ENCODE data around the gene EFHC1.

EFHC1 gene

GRCh38 chr6:52538252-52538900 is 118.2 kb downstream of the EFHC1 start:
- DNase-seq (ENCODE audit: low read depth in 2 of 3, low spot score in 2 of 3) = no peak

- DNase-seq (ENCODE audit: low read depth in 2 of 3, low spot score in 2 of 3) = no peak
Observed at GRCh38 chr6:52538901-52539354, 118.8 kb downstream of the EFHC1 start.

- no peak for DNase-seq (ENCODE audit: low read depth in 2 of 3, low spot score in 2 of 3)
Observed at GRCh38 chr6:52539607-52540006, 119.5 kb downstream of the EFHC1 start.

- DNase-seq (ENCODE audit: low read depth in 2 of 3, low spot score in 2 of 3) = no peak
Observed at GRCh38 chr6:52540286-52540902, 120.3 kb downstream of the EFHC1 start.

GRCh38 chr6:52541135-52541534 is 121.0 kb downstream of the EFHC1 start:
- DNase-seq (ENCODE audit: low read depth in 2 of 3, low spot score in 2 of 3) = no peak

GRCh38 chr6:52543262-52543661 is 123.1 kb downstream of the EFHC1 start:
- DNase-seq (ENCODE audit: low read depth in 2 of 3, low spot score in 2 of 3) = no peak

- no peak for DNase-seq (ENCODE audit: low read depth in 2 of 3, low spot score in 2 of 3)
Observed at GRCh38 chr6:52543729-52544601, 123.8 kb downstream of the EFHC1 start.

GRCh38 chr6:52544602-52545405 is 124.7 kb downstream of the EFHC1 start:
- DNase-seq (ENCODE audit: low read depth in 2 of 3, low spot score in 2 of 3) = no peak

- no peak for DNase-seq (ENCODE audit: low read depth in 2 of 3, low spot score in 2 of 3)
Observed at GRCh38 chr6:52545406-52546119, 125.4 kb downstream of the EFHC1 start.

GRCh38 chr6:52546192-52546591 is 126.0 kb downstream of the EFHC1 start:
- DNase-seq (ENCODE audit: low read depth in 2 of 3, low spot score in 2 of 3) = no peak

- DNase-seq (ENCODE audit: low read depth in 2 of 3, low spot score in 2 of 3) = no peak
Observed at GRCh38 chr6:52546678-52547077, 126.5 kb downstream of the EFHC1 start.

- no peak for DNase-seq (ENCODE audit: low read depth in 2 of 3, low spot score in 2 of 3)
Observed at GRCh38 chr6:52547647-52548352, 127.7 kb downstream of the EFHC1 start.

- no peak for DNase-seq (ENCODE audit: low read depth in 2 of 3, low spot score in 2 of 3)
Observed at GRCh38 chr6:52548353-52548713, 128.2 kb downstream of the EFHC1 start.

GRCh38 chr6:52548999-52549398 is 128.9 kb downstream of the EFHC1 start:
- DNase-seq (ENCODE audit: low read depth in 2 of 3, low spot score in 2 of 3) = no peak

GRCh38 chr6:52549428-52549827 is 129.3 kb downstream of the EFHC1 start:
- no peak for DNase-seq (ENCODE audit: low read depth in 2 of 3, low spot score in 2 of 3)

GRCh38 chr6:52550014-52550575 is 130.0 kb downstream of the EFHC1 start:
- DNase-seq (ENCODE audit: low read depth in 2 of 3, low spot score in 2 of 3) = no peak

- DNase-seq (ENCODE audit: low read depth in 2 of 3, low spot score in 2 of 3) = no peak
Observed at GRCh38 chr6:52550870-52551269, 130.7 kb downstream of the EFHC1 start.

- DNase-seq (ENCODE audit: low read depth in 2 of 3, low spot score in 2 of 3) = no peak
Observed at GRCh38 chr6:52551483-52552277, 131.5 kb downstream of the EFHC1 start.

- no peak for DNase-seq (ENCODE audit: low read depth in 2 of 3, low spot score in 2 of 3)
Observed at GRCh38 chr6:52552278-52552643, 132.1 kb downstream of the EFHC1 start.
